Naive thymus-derived CD8-positive, alpha-beta T cell (primary cell): ENCODE data around the gene RTKN2. TPM values are rescaled to one million over a fixed set of nuclear protein-coding genes. Genes with fewer than 3 reads are reported as not detected.

Experiments used
- ATAC-seq, 2 donors: fragments of 150-1000 bp; cut with Tn5 transposase in 1 of 2; sonication (Bioruptor Pico), chemical (Tn5 transposase) in 1 of 2; 1 replicate in 1 of 2; 2 replicates in 1 of 2; pipeline ENCODE4 v1.10.0; 2021; ENCODE audit warnings: mild to moderate bottlenecking in 2 of 2, moderate library complexity in 2 of 2
- POLR2A ChIA-PET: fragments of 350-600 bp; sonication (Branson Sonifier 250); formaldehyde crosslinking; loops from one replicate; lab custom pipeline; 2021; ENCODE audit warnings: antibody characterized with exemption; lab: Charles Lee
- DNase-seq, 10 donors: peaks; one replicate each; pipeline versions ENCODE4 v3.0.0 to v3.0.0-alpha.2; 2020 to 2022
- H3K27ac Mint-ChIP-seq, 10 donors: one replicate each; pipeline ENCODE4 v1.8.0; 2020 to 2022; ENCODE audit warnings: mild to moderate bottlenecking in 10 of 10, mixed read lengths in 10 of 10, moderate library complexity in 4 of 10, inconsistent platforms in 1 of 10
- H3K27me3 Mint-ChIP-seq, 5 donors: one replicate each; pipeline ENCODE4 v1.8.0; 2021 to 2022; ENCODE audit warnings: mixed read lengths in 5 of 5
- H3K36me3 Mint-ChIP-seq, 3 donors: one replicate each; pipeline ENCODE4 v1.8.0; 2020 to 2022; ENCODE audit warnings: mixed read lengths in 3 of 3, mild to moderate bottlenecking in 2 of 3, inconsistent platforms in 1 of 3
- H3K4me1 Mint-ChIP-seq, 4 donors: one replicate each; pipeline ENCODE4 v1.8.0; 2021 to 2022; ENCODE audit warnings: mixed read lengths in 4 of 4
- H3K4me3 Mint-ChIP-seq, 10 donors: one replicate each; pipeline ENCODE4 v1.8.0; 2020 to 2022; ENCODE audit warnings: mild to moderate bottlenecking in 10 of 10, mixed read lengths in 10 of 10, moderate library complexity in 6 of 10, inconsistent platforms in 1 of 10
- H3K9me3 Mint-ChIP-seq, 9 donors: one replicate each; pipeline ENCODE4 v1.8.0; 2020 to 2022; ENCODE audit warnings: mixed read lengths in 9 of 9, mild to moderate bottlenecking in 3 of 9, inconsistent platforms in 1 of 9, moderate library complexity in 1 of 9
- polyA plus RNA-seq, 3 donors: library from polyadenylated mRNA; unstranded; fragments of 300-500 nt; fragmentation: Illumina TruSeq; gene quantifications; one replicate each; pipeline ENCODE4 v1.2.3, GENCODE V29; 2021
- total RNA-seq, 8 experiments: library from RNA in 2 of 8; stranded (reverse) in 2 of 8; gene quantifications; one replicate each; pipeline ENCODE4 v1.2.3 and lab custom pipeline; 2021 to 2026

Gene RTKN2
- total and polyA plus RNA-seq, 5 experiments from 2014 or later, result 0.08 to 0.44 (median 0.28) TPM

GRCh38 chr10:62162261-62162981 lies 106.2 kb downstream of the RTKN2 start:
- Mint-ChIP-seq H3K27ac (peak overlapping the region in 1 of 10 donors; percentile 7), H3K36me3 (no peaks in the 10 kb centered on the region), H3K4me3 (no peak overlapping the region), H3K27me3 (no peaks in the 10 kb centered on the region), H3K4me1 (peaks cover 4 to 34% (median 18%) of the 10 kb centered on the region in 4 donors), H3K9me3 (no peaks in the 10 kb centered on the region)
- ATAC-seq (no peak), DNase-seq (no peak)
- POLR2A ChIA-PET, result interaction anchor here (0.7 kb wide), 1 partner anchor 14 kb away, joined by 3 read pairs; no protein-coding TSS in a partner anchor

- no peak overlapping the region for H3K27ac Mint-ChIP-seq
Observed at GRCh38 chr10:62159351-62159750, 109.3 kb downstream of the RTKN2 start.

GRCh38 chr10:62157601-62158000 lies 111.0 kb downstream of the RTKN2 start:
- Mint-ChIP-seq H3K27me3 (no peaks in the 10 kb centered on the region), H3K27ac (no peak overlapping the region), H3K36me3 (no peaks in the 10 kb centered on the region), H3K4me3 (no peak overlapping the region), H3K9me3 (no peaks in the 10 kb centered on the region), H3K4me1 (peaks cover 4 to 27% (median 17%) of the 10 kb centered on the region in 4 donors)
- POLR2A ChIA-PET, result no interaction called here
- DNase-seq (no peak), ATAC-seq (no peak)

More at GRCh38 chr10:62159351-62159750, 109.3 kb downstream of the RTKN2 start:
- no peak for ATAC-seq
- POLR2A ChIA-PET, result no interaction called here
- H3K4me1 Mint-ChIP-seq, result peaks cover 4 to 27% (median 16%) of the 10 kb centered on the region in 4 donors
- no peaks in the 10 kb centered on the region for H3K36me3 Mint-ChIP-seq
- H3K4me3 Mint-ChIP-seq, result no peak overlapping the region
- no peaks in the 10 kb centered on the region for H3K9me3 Mint-ChIP-seq
- no peak for DNase-seq
- H3K27me3 Mint-ChIP-seq, result no peaks in the 10 kb centered on the region

GRCh38 chr10:62155054-62155680 lies 113.5 kb downstream of the RTKN2 start:
- Mint-ChIP-seq H3K27ac (peak overlapping the region in 5 of 10 donors; percentile 0 to 60 (median 3)), H3K36me3 (peaks cover 0 to 2% (median 0%) of the 10 kb centered on the region in 3 donors)
- POLR2A ChIA-PET, result no interaction called here

GRCh38 chr10:62154231-62154630 lies 114.4 kb downstream of the RTKN2 start:
- Mint-ChIP-seq H3K9me3 (peaks cover 0 to 11% (median 4%) of the 10 kb centered on the region in 9 donors), H3K4me3 (no peak overlapping the region), H3K27ac (peak overlapping the region in 1 of 10 donors; percentile 14), H3K27me3 (no peaks in the 10 kb centered on the region), H3K4me1 (peaks cover 0 to 11% (median 9%) of the 10 kb centered on the region in 4 donors), H3K36me3 (peaks cover 0 to 2% (median 0%) of the 10 kb centered on the region in 3 donors)
- no peak for DNase-seq
- POLR2A ChIA-PET, result no interaction called here
- no peak for ATAC-seq

More at GRCh38 chr10:62155054-62155680, 113.5 kb downstream of the RTKN2 start:
- Mint-ChIP-seq H3K4me1 (peaks cover under 1 to 17% (median 12%) of the 10 kb centered on the region in 4 donors), H3K9me3 (peaks cover 0 to 11% (median 4%) of the 10 kb centered on the region in 9 donors), H3K4me3 (no peak overlapping the region), H3K27me3 (no peaks in the 10 kb centered on the region)
- no peak for ATAC-seq
- DNase-seq, result no peak

- ATAC-seq (no peak), DNase-seq (no peak)
- Mint-ChIP-seq H3K4me3 (no peak overlapping the region), H3K9me3 (peaks cover 0 to 11% (median 4%) of the 10 kb centered on the region in 9 donors), H3K36me3 (peaks cover 0 to 2% (median 0%) of the 10 kb centered on the region in 3 donors), H3K4me1 (peaks cover 3 to 14% (median 5%) of the 10 kb centered on the region in 4 donors), H3K27ac (no peak overlapping the region), H3K27me3 (no peaks in the 10 kb centered on the region)
- POLR2A ChIA-PET, result no interaction called here
Observed at GRCh38 chr10:62153191-62153590, 115.5 kb downstream of the RTKN2 start.

GRCh38 chr10:62149621-62150020 lies 119.0 kb downstream of the RTKN2 start:
- ATAC-seq (no peak), DNase-seq (no peak)
- H3K36me3 Mint-ChIP-seq, result peaks cover 0 to 2% (median 0%) of the 10 kb centered on the region in 3 donors
- H3K9me3 Mint-ChIP-seq, result peaks cover 0 to 11% (median 4%) of the 10 kb centered on the region in 9 donors
- POLR2A ChIA-PET, result no interaction called here
- no peak overlapping the region for H3K4me3 Mint-ChIP-seq
- H3K27ac Mint-ChIP-seq, result peak overlapping the region in 1 of 10 donors; percentile 60
- no peaks in the 10 kb centered on the region for H3K27me3 Mint-ChIP-seq
- peaks cover 6 to 18% (median 11%) of the 10 kb centered on the region in 4 donors for H3K4me1 Mint-ChIP-seq

- Mint-ChIP-seq H3K9me3 (peaks cover 0 to 13% (median 4%) of the 10 kb centered on the region in 9 donors), H3K4me3 (no peak overlapping the region), H3K27me3 (no peaks in the 10 kb centered on the region), H3K27ac (peak overlapping the region in 3 of 10 donors; percentile 37 to 72 (median 43)), H3K4me1 (peaks cover 6 to 17% (median 10%) of the 10 kb centered on the region in 4 donors), H3K36me3 (peaks cover 0 to 4% (median 0%) of the 10 kb centered on the region in 3 donors)
- DNase-seq (no peak), ATAC-seq (no peak)
- POLR2A ChIA-PET, result interaction anchor here (1.0 kb wide), 1 partner anchor 96 kb away, joined by 4 read pairs; no protein-coding TSS in a partner anchor
Observed at GRCh38 chr10:62148155-62148554, 120.5 kb downstream of the RTKN2 start.

GRCh38 chr10:62147425-62147824 lies 121.2 kb downstream of the RTKN2 start:
- H3K4me1 Mint-ChIP-seq, result peaks cover 6 to 17% (median 11%) of the 10 kb centered on the region in 4 donors
- POLR2A ChIA-PET, result interaction anchor here (0.7 to 1.0 kb wide), 2 partner anchors 36 to 97 kb away, joined by 3 to 4 read pairs; no protein-coding TSS in a partner anchor
- H3K27ac Mint-ChIP-seq, result peak overlapping the region in 1 of 10 donors; percentile 43
- no peaks in the 10 kb centered on the region for H3K27me3 Mint-ChIP-seq
- peaks cover 0 to 16% (median 4%) of the 10 kb centered on the region in 9 donors for H3K9me3 Mint-ChIP-seq
- peak in 1 of 10 donors; percentile 10 for DNase-seq
- no peak overlapping the region for H3K4me3 Mint-ChIP-seq
- no peak for ATAC-seq
- H3K36me3 Mint-ChIP-seq, result peaks cover 0 to 4% (median 0%) of the 10 kb centered on the region in 3 donors

GRCh38 chr10:62136931-62137330 lies 131.7 kb downstream of the RTKN2 start:
- Mint-ChIP-seq H3K27ac (no peak overlapping the region), H3K27me3 (no peaks in the 10 kb centered on the region), H3K4me3 (no peak overlapping the region), H3K9me3 (peaks cover 0 to 12% (median 8%) of the 10 kb centered on the region in 9 donors), H3K36me3 (peaks cover 0 to 11% (median 4%) of the 10 kb centered on the region in 3 donors), H3K4me1 (peaks cover 0 to 3% (median 1%) of the 10 kb centered on the region in 4 donors)
- ATAC-seq, result no peak
- DNase-seq, result no peak
- POLR2A ChIA-PET, result no interaction called here

- no peak overlapping the region for H3K4me3 Mint-ChIP-seq
- peaks cover 4 to 21% (median 14%) of the 10 kb centered on the region in 9 donors for H3K9me3 Mint-ChIP-seq
- DNase-seq (no peak), ATAC-seq (no peak)
- H3K27ac Mint-ChIP-seq, result no peak overlapping the region
- peaks cover 0 to 15% (median 13%) of the 10 kb centered on the region in 3 donors for H3K36me3 Mint-ChIP-seq
- H3K4me1 Mint-ChIP-seq, result peaks cover 0 to 3% (median 1%) of the 10 kb centered on the region in 4 donors
- POLR2A ChIA-PET, result interaction anchor here (0.7 kb wide), 1 partner anchor 51 kb away, joined by 3 read pairs; no protein-coding TSS in a partner anchor
- H3K27me3 Mint-ChIP-seq, result no peaks in the 10 kb centered on the region
Observed at GRCh38 chr10:62133618-62134017, 135.0 kb downstream of the RTKN2 start.
